ENCODE data around the gene UNK.

- TF ChIP-seq CTCF (IDR thresholded peaks at IDR 0.05) (no peak), POLR2A (IDR thresholded peaks at IDR 0.05) (no peak), EP300 (IDR thresholded peaks at IDR 0.05) (no peak), POLR2AphosphoS5 (IDR thresholded peaks at IDR 0.05) (no peak)
Measured at GRCh38 chr17:75847614-75848522, 63.3 kb downstream of the UNK start.

Data from upper lobe of left lung (tissue), 4 donors.